Ecto neural progenitor cell (in vitro differentiated cells): ENCODE data around the gene ISLR.

Experiments used
- DNase-seq: peaks from one replicate; pipeline ENCODE4 v3.0.0-alpha.2; 2018; ENCODE audit warnings: low spot score

The ISLR gene

DNA sequence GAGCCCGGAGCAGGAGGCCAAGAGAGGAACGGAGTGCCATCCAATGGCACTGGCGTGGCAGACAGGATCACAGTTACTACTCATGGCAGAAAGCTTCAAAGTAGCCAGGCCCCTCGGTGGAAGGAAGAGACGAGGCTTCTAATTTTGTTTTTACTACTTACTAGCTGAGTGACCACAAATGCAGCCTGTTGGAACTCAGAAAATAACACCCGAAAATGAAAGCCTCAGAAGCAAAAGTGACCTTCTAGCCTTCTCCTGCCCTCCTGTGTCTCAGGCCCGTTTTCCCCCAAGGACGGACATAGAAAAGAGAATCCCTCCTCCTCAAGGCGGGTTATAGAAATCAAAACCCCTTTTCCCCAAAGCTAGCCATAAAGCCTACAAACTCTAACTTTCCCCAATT, 39.0 kb downstream of the ISLR start:
- no peak for DNase-seq

GRCh38 chr15:74213858-74214284, 40.4 kb downstream of the ISLR start:
- no peak for DNase-seq

- DNase-seq = no peak
These were observed 41.0 kb downstream of the ISLR start for GRCh38 chr15:74214324-74215021.

DNA sequence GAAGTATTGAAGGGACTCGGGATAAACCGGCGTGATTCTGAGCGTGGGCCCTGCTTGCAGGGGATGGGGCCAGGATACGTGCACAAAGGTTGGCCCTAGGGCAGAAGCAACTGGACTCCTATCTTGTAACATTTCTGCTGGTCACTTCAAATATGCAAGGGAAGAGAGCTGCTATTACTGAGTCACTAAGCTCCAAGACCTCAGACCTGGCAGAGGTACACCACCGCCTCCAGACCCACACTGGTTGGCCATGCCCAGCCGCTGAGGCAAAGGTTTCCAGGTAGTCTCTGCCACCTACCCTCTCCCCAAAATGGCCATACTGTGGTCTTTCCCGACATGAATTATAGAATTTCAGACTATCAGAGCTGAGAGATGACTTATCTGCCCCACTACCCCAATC, 42.4 kb downstream of the ISLR start:
- no peak for DNase-seq

DNA sequence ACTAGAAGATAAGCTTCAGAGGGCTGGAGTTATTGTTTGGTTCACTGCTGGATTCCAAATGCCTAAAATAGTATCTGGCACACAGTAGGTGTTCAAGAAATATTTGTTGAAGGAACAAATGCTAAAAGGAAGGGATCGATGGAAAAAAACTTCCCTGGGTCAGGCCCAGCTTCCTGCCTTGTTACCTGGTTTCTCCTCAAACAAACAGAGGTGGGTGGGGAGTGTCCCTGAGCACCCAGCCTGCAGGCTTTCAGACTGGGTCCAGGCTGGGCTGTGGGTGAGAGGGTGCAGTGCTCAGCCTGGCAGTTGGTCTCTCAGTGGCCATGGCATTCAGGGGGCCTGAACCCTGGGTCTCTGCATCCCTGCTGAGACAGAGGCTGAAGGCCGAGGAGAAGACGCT, 43.4 kb downstream of the ISLR start:
- DNase-seq = no peak

DNA sequence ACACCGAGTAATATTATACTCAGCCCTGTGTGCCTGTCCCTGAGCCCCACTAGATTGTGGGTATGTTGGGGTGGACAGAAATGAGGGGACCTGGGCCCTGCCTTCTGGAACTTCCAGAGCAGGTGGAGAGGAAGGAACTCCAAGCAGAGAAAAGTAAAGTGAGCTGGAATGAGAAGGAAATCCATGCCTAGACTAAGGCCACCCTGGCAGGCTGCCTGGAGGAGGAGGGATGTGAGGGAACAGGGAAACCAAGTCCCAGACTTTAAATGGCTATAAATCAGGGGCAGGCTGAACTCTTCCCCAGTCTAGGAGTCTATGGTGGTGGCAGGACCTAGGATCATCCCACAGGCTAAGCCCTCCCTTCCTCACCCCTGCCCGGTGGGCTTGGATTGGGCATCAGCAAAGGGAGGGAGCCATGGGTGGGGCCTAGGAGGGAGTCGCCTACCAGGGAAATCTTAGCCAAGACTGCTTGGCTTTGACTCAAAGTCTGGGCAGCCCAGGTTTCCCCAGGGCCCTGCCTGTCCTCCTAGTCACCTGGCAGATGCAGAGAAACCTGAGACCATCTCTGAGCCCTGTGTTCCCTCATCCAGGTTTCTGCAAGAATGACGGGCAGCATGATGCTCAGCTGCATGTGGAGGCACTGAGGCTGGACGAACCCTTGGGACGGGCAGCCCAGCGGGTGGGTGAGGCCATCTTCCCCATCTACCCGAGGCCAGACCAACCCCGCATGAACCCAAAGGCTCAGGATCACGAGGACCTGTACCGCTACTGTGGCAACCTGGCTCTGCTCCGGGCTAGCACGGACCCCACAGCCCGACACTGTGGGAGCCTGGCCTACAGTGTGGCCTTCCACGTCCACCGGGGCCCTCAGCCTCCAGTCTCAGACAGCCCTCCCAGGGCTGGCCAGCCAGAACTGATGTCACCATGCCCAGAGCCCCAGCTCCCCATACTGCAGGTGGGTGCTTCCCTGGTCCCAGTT, 44.7 kb downstream of the ISLR start:
- no peak for DNase-seq

- DNase-seq = no peak
These were observed 47.2 kb downstream of the ISLR start for GRCh38 chr15:74220475-74221248.

DNA sequence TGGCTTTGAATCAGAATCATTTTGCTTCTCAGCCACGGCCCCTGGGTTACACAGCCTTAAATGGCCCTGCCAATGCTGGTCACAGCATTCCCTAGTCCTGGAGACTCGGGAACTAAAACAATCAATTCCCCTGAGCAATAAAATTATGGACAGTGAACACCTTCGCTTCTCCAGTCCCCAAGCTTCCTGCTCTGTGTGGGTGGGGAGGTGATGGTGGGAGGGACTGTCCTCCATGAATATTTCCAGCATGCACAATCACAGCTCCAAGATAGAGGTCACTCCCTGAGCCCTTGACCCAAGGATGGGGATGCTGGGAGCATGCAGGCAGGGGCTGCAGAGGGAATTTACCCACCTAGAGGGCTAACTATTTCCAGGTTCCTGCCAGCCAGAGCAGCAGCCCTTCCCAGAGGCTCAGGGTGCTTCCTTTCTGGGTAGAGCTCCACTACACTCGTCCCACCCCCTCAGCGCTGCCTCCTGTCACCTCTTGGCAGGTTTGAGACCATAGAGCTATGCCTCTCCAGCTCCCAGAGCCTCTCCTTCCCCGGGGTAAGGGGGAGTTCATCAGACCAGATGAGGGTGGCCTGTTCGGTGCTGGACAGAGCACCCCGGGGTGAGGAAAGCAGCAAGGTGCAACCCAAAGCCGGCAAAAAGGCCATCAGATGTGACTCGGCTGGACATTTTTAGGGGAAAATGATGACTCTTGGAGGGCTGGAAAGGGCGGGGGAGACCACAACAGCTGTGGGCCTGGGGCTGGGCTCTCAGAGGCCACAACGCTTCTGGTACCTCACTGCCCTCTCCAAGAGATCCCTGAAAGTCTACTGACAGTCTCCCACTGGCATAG, 48.1 kb downstream of the ISLR start:
- no peak for DNase-seq

DNA sequence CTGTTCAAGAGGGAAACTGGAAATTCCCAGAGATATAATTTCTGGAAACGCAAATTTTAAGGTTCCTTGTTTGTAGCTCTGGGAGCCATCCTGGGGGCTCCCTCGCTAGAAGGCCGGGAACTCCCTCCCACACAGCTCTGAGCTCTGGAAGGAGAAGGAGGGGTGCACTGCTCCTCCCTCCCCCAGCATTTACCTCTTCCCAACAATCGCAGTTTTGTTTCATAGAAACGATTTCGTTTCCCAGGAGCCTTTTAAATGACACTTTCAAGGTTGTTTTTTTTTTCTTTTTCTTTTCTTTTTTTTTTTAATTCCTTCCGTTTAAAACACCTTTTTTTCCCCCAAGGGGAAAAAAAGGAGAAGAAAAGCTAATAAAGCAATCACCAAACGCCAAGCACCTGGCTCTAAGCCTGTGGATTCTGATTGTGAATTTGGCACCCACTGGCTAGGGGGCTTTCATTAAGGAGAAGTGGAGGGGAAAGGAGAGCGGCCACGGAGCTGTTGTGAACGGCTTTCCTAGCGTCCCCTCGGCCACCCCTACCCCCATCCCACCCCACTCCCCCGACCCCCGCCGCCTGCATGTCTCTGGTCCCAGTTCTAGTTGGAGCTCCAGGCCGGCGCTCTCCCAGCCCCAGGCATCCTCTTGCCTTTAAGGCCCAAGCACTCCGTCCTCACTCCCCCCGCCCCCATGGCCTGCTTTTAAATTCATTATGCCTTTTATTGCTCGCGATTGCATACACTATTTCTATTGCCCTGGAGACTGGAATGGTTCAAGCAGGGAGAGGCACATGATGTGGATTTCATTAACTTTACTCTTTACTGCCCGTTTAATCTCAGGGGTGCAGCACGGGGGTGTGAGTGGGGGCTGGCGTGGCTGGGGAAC, 49.0 kb downstream of the ISLR start:
- DNase-seq = no peak

GRCh38 chr15:74225928-74226327, 52.4 kb downstream of the ISLR start:
- DNase-seq = no peak
